ENCODE data around the gene MYO1C.
A peak's percentile ranks its signal among the peaks of the same experiment; 100 is the strongest.
"Not testable (repeated sequence)": the region's sequence is repeated elsewhere in the genome, so short reads cannot be mapped to it uniquely, and the experiment has no call there.

The MYO1C gene

DNA sequence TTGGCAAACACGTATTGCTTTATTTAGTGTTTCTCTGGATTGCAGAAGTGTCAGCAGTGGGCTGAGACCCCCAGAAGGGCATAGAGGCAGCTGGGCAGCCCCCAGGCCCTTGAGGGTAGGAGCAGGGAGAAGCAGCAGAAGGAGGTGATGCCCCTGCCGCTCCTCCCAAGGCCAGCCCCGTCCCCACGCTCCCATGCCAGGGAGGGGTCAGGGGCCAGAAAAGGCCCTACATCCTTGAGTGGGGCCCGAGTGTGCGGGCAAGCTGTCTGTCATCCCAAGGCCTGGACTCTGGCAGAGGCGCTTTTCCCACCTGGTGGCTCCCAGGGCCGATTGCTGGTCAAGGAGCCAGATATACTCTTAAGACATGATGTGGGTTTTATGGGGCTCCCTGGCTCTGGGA, 28.3 kb downstream of the MYO1C start:
- DNase-seq (ENCODE audit: low read depth) = no peak

DNA sequence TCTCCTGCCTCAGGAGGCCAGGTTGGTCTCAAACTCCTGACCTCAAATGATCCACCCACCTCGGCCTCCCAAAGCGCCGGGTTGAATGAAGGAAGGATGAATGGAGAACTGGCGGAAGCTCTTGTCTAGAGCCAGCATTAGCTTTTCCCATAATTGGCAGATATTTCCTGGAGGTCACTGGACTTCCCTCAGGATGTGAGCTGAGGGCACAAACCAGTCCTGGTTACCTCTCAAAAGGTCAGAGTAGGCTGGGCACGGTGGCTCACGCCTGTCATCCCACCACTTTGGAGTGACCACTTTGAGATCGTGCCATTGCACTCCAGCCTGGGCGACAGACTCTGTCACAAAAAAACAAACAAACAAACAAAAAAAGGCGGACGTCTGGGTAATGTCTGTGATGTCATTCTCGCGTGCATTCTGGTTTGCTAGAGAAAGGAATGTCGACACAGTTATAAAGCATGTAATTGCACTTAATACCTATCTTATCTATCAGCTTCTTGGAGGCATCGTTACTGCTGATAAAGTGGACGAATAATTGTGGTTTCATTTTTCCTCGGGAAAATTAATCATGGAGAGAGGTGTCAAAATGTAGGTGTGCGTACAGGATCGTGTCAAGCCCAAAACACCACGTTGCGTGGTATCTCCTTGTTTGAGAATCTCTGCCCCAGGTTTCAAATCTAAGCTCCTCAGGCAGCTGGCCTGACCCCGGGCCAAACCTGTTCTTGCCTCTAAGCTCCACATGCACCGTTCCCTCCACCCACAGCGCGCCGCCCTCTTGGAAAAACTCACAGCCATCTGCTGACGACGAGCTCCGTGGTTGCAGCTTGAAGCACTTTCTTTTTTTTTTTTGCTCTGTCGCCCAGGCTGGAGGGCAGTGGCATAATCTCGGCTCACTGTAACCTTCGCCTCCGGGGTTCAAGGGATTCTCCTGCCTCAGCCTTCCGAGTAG, 30.0 kb downstream of the MYO1C start:
- no peak for DNase-seq (ENCODE audit: low read depth)

DNA sequence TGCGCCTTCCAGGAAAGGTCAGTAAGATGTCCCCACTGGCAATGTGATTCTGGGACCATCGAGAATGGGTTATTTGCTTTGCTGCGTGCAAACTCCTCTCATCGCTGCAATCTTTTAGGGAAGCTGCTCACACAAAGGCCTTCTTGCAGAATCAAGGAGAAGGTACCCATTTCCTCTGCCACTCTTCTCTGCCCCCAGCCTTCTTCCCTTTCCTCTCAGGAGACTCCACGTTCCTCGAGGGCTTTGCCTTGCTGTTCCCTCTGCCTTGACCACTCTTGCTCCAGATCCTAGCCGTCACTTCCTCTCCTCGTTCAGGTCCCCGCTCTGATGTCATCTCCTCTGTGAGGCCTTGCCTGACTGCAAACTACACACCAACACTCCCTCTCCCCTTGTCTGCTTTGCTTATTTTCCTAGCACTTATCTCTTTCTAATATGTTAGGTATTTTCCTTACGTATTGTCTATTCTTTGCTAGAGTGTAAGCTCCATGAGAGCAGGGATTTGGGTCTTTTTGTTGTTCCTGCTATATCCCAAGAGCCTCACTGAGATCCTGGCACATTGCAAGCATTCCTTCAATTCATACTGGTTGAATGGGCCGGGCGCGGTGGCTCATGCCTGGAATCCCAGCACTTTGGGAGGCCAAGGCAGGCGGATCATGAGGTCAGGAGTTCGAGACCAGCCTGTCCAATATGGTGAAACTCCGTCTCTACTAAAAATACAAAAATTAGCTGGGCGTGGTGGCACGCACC, 31.1 kb downstream of the MYO1C start:
- no peak for DNase-seq (ENCODE audit: low read depth)

DNA sequence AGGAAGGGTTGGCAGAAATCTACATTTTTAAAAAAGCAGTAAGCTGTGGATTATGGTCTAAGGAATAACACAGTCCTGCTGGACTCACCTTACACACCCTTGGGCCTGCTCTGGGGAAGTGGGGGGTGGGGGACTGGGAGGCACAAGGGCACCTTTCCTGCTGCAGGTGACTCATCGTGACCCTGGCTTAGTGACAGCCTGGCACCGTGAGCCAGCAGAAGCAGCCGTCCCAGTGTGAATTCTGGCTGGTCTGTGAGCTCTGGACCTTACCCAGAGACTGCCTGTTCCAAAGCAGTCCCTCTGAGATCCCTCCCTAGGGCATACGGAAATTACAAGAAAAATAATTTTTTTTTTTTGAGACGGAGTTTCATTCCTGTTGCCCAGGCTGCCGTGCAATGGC, 32.3 kb downstream of the MYO1C start:
- no peak for DNase-seq (ENCODE audit: low read depth)

DNA sequence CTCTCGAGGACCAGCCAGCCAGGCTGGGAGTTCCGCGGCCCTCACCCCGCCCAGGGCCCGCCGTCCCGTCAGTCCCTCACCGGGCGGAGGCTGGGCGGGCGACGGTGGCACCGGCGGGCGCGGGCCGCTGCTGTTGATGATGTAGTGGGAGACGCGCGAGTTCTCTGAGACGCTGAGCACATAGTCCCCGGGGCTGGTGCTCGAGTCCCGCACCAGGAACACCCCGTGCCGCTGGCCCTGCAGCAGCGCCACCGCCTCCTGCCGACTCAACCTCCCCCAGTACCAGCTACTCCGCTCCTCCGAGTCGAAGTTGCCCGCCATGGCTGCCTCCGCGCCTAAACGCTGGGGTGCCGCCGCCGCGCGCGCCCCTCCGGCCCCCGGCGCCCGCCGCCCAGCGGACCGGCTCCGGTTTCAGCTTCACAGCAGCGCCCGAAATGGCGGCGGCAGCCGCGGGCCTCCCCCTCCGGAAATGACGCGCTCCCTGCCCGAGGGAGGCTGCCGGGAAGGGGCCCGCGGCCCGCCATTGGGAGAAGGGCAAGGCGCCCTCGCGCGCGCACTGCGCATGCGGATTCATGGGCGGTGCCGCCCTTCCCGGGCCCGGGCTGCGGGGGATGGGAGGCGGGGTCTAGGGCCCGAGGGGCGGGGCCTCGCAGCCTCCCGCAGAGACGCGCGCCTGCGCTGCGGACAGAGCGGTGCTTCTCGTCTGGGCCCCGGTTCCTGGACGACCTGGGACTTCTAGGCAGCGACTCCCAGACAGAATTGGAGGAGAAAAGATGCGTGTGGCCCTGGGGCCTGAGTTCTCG, 36.5 kb downstream of the MYO1C start, which contains the start of gene CRK:
Gene CRK, minus strand, starts transcription at position 436 of the 803 bp plus-strand sequence. Its CDS starts 115 bp downstream, at position 321.
- DNase-seq (ENCODE audit: low read depth) = peak; percentile 96

DNA sequence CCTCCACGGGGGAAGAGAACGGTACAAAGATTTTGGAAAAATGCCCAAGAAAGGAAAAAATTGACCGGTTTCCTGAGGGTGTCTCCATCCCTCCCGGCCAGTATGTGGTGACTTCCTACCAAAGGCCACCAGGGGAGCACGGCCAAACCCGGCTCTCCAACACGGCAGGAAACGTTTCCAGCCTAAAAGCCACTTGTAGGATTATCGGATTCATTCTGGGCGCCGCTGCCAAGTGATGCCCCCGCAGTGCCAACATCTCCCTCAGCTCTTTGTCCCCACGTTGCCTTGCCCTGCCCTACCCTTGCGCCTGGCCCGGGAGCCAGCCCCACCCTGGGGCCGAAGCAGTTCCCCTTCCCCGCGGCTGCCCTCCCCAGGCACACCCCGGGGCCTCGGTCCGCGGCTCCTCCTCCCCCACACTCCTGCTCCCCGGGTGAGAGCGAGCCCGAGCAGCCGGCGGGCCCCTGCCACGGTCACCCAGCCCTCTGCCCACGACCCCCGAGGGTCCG, 37.1 kb downstream of the MYO1C start:
- DNase-seq (ENCODE audit: low read depth) = peak; percentile 14

DNA sequence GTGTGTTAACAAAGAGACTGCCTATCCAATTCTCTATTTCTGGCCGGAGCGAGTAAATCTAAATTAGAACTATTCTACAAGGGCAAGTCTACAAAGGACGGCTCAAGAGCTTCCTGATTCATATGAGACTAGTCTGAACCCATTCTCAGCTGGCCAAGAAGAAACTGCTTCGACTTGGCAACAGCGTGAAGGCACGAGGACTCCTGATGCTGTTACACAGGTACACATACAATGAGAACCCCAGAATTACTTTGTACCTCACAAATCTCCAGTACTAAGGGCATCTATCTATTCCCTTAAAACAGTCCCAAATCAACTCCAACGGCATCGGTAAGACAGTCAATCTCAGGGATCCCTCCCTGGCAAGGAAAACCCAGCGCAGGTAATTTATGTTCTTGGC, 37.9 kb downstream of the MYO1C start:
- no peak for DNase-seq (ENCODE audit: low read depth)

DNA sequence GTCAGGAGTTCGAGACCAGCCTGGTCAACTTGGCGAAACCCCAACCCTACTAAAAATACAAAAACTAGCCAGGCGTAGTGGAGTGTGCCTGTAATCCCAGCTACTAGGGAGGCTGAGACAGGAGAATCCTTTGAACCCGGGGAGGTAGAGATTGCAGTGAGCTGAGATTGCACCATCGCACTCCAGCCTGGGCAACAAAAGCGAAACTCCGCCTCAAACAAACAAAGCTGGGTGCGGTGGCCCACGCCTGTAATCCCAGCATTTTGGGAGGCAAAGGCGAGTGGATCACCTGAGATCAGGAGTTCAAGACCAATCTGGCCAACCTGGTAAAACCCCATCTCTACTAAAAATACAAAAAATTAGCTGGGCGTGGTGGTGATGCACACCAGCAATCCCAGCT, 38.8 kb downstream of the MYO1C start:
- not testable (repeated sequence) for DNase-seq (ENCODE audit: low read depth)

DNA sequence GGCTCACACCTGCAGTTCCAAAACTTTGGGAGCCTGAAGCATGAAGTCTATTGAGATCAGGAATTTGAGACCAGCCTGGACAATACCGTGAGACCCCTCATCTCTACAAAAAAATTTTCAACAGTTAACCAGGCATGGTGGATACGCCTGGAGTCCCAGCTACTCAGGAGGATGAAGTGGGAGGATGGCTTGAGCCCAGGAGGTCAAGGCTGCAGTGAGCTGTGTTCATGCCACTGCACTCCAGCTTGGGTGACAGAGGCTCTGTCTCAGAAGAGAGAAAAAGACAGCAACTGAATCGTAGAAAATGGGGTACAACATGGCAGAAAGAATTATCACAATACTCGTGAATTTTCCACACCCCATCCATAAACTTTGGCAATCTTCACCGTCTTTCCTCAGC, 39.6 kb downstream of the MYO1C start:
- DNase-seq (ENCODE audit: low read depth) = no peak

DNA sequence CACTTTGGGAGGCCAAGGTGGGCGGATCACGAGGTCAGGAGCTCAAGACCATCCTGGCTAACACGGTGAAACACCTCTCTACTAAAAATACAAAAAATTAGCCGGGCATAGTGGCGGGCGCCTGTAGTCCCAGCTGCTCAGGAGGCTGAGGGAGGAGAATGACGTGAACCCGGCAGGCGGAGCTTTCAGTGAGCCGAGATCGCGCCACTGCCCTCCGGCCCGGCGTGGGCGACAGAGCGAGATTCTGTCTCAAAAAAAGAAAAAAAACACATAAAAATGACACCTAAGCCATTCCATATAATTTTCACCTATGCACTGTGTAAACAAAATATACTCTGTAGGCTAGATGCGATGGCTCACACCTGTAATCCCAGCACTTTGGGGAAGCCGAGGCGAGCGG, 42.2 kb downstream of the MYO1C start:
- DNase-seq (ENCODE audit: low read depth) = not testable (repeated sequence)

DNA sequence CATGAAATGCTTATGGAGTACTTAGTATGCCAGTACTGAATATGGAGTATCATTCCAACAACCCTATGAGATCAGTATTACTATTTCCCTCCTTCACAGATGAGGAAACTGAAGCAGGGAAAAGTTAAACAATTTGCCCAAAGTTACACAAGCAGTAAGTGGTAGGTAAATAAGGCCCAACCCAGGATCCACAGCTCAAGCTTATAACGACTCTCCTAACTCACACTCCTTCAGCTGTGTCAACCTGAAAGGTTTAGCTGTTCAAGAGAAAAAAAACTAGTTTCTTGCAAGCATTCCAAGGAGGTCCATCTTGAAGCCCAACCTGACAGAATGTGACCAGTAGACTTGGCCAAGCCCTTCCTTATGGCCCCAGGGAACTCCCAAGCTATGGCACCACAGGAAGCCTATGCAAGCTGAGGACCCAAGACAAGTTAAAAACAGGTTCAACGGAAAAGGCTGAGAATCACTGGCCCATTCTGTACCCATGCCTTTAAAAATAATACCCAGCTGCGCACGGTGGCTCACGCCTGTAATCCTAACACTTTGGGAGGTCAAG, 43.0 kb downstream of the MYO1C start:
- DNase-seq (ENCODE audit: low read depth) = no peak

DNA sequence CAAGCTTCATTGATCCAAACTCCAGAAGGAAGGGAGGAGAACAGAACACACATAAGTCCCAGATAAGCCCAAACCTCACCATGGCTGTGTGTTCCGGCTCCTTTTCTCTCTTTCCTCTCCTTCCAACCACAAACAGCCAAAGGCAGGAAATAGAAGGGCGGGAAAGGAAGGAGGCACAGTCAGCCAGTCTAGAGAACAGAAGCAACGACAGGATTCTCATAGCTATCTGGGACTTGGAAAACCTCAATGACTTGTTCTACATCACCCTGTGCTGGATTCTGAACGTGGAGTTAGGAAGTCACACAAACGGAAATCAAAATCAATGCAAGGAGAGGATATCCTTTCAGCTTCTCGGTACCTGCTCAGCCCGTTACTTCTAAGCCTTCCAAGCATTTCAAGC, 45.4 kb downstream of the MYO1C start:
- no peak for DNase-seq (ENCODE audit: low read depth)

DNA sequence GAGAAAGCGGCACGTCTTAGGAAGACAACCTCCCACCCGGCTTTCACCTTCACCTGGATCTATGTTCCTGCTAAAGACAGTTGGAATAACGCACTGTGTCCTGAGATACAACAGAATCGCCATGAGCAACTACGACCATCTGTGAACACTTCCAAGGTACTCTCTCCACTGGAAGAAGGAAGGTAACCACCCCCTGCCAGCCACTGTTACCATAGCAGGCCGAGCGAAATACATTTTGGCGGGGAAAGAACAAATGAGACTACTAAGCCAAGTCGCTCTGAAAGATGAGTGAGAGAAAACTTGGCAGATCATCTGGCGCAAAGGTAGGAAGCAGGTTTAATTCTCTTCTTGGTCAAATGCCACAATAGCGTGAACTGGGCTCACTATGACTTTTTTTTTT, 46.3 kb downstream of the MYO1C start:
- no peak for DNase-seq (ENCODE audit: low read depth)

DNA sequence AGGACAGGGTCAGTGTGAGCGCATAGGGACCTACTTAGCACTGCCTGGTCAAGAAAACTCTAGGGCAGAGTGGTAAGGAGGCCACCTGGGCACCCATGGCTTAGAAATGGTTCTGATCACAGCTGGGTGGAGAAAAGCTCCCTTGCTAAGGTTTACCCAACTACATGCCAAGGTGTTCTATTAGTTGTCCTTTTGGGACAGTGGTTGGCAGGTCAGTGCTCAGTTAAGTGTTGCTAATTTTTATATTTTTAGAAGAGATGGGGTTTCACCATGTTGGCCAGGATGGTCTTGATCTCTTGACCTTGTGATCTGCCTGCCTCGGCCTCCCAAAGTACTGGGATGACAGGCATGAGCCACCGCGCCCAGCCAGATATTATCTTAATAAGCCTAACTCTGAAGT, 46.8 kb downstream of the MYO1C start:
- DNase-seq (ENCODE audit: low read depth) = not testable (repeated sequence)

DNA sequence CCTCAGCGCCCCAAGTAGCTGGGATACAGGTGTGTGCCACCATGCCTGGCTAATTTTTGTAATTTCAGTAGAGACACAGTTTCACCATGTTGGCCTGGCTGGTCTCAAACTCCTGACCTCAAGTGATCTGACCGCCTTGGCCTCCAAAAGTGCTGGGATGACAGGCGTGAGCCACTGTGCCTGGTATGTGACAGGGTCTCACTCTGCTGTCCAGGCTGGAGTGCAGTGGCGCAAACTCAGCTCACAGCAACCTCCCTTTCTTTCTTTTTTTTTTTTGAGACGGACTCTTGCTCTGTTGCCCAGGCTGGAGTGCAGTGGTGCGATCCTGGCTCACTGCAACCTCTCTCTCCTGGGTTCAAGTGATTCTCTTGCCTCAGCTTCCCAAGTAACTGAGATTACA, 49.8 kb downstream of the MYO1C start:
- not testable (repeated sequence) for DNase-seq (ENCODE audit: low read depth)

DNA sequence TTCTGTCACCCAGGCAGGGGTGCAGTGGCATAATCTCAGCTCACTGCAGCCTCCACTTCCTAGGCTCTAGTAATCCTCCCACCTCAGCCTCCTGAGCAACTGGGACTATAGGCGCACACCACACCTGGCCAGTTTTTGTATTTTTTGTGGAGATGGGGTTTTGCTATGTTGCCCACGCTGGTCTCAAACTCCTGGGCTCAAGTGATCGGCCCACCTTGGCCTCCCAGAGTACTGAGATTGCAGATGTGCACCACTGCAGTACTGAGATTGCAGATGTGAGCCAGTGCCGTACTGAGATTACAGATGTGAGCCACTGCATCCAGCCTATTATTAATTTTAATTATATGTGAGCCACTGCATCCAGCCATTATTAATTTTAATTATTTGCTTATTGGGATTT, 50.3 kb downstream of the MYO1C start:
- DNase-seq (ENCODE audit: low read depth) = no peak

DNA sequence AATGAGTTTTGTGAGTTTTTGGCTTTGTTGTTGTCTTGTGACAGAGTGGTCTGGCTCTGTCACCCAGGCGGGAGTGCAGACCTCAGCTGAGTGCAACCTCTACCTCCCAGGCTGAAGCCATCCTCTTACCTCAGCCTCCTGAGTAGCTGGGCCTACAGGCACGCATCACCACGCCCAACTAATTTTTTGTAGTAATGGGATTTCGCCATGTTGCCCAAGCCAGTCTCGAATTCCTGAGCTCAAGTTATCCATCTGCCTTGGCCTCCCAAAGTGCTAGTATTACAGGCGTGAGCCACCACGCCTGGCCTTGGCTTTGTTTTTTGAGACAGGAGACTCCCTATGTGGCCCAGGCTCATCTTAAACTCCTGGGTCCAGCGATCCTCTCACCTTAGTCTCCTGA, 51.6 kb downstream of the MYO1C start:
- DNase-seq (ENCODE audit: low read depth) = no peak

DNA sequence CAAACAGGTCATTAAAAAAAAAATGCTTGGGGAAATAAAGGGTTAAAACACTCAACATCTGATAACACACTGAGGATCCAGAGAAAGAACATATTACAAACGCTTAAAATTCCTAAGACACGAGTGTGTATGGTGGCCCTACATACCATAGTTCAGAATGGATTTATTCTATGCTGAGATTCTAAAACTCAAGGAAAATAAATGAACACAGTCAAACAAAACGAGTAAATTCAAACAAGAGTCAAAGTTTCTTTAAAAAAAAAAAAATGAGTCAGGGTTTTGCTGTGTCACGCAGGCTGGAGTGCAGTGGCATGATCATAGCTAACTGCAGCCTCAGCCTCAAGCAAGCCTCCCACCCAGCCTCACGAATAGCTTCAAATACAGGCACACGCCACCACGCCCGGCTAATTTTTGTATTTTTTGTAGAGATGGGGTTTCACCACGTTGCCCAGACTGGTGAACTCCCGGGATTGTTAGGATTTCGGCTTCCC, 53.8 kb downstream of the MYO1C start:
- no peak for DNase-seq (ENCODE audit: low read depth)

DNA sequence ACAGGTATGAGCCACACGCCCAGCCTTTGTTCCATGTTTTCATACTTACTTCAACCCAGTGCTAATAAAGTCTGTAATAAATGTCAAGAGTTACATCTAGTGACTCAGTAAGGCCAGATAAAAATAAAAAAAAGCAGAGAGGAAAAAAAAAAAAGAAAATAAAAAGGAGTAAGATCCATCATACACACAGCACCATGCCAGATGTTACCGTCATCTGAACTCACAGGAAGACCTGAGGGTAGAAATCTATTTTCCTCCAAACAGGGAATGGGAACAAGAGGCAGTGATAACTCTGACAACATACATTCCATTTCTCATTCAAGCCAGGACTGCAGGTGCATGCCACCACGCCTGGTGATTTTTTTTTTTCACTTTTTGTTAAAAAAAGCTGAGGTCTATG, 57.2 kb downstream of the MYO1C start:
- DNase-seq (ENCODE audit: low read depth) = no peak

DNA sequence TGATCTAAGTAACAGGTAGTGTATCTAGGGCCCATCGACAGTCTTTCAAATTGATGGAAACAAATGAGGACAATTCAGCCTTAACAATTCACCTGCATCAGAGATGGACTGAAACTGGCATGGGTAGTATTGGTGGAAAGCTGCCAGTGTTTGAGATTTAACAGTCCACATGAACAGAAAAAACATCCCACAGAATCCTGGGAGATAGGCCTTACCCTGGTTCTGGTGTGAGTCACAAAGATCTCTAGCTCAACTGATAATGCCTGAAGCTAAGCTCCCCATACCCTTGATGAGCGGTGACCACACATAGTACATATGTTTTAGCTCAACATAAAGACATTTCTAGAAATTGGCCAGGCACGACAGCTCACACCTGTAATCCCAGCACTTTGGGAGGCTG, 58.3 kb downstream of the MYO1C start:
- no peak for DNase-seq (ENCODE audit: low read depth)

DNA sequence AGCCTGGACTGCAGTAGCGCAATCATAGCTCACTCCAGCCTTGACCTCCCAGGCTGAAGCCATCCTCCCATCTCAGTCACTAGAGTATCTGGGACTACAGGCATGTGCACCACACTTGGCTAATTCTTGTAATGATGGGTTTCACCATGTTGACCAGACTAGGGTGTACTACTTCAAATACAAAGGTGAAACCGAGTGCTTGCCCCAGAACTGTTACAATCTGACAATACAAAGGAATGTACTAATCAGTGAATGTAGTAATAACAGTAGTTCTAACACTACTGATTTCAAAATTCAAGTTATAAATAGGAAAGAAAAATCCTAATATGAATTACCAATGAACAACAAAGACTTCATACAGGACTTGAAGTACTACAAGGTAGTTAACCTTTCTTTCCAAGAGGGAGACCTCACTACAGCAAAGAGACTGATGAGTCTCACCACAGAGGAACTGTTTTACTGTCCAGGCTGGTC, 60.8 kb downstream of the MYO1C start:
- DNase-seq (ENCODE audit: low read depth) = no peak
